Measurements from ENCODE around the gene AP4S1. TPM values are rescaled to one million over a fixed set of nuclear protein-coding genes. Genes with fewer than 3 reads are reported as not detected.
A peak's percentile ranks its signal among the peaks of the same experiment; 100 is the strongest.
"Not testable (repeated sequence)": the region's sequence is repeated elsewhere in the genome, so short reads cannot be mapped to it uniquely, and the experiment has no call there.

The AP4S1 gene
- total and polyA plus RNA-seq, 8 donors: 0.45 to 15.6 (median 5.0) TPM; not detected in 1

DNA sequence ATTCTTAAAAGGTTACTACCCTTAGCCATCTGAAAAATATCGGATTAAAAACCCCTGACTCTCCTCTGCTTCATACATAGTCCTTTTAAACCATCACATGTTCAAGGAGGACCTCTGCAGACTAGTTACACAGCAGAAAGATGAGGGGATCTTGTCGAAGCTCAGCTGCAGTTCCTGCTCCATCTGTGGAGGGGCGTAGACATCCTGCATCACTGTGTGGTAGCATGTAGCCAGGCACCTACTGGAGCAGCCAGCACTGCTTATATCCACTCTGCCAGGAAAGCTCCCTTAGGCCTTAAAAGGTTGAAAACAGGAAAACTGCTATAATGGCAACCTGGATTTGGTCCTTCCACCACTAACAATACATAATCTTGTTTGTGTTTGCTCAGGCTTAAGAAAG, 58.3 kb downstream of the AP4S1 start:
- Histone ChIP-seq H3K9me3 (no peaks in the 10 kb centered on the region), H3K4me3 (no peak overlapping the region), H3K4me1 (peaks cover 0 to 11% (median 3%) of the 10 kb centered on the region in 4 donors), H3K27me3 (no peaks in the 10 kb centered on the region), H3K36me3 (peaks cover 0 to 22% (median 18%) of the 10 kb centered on the region in 4 donors), H3K27ac (no peak overlapping the region)
- no peak for DNase-seq
- 76 to 88% (median 86%) methylated on average over 3 of the region's 3 CpGs for WGBS, 5 donors
- no peak for TF ChIP-seq POLR2A (IDR thresholded peaks at IDR 0.05)
- no peak for TF ChIP-seq EP300 (IDR thresholded peaks at IDR 0.05)
- TF ChIP-seq POLR2AphosphoS5 (IDR thresholded peaks at IDR 0.05): no peak
- TF ChIP-seq, protein P1, sequence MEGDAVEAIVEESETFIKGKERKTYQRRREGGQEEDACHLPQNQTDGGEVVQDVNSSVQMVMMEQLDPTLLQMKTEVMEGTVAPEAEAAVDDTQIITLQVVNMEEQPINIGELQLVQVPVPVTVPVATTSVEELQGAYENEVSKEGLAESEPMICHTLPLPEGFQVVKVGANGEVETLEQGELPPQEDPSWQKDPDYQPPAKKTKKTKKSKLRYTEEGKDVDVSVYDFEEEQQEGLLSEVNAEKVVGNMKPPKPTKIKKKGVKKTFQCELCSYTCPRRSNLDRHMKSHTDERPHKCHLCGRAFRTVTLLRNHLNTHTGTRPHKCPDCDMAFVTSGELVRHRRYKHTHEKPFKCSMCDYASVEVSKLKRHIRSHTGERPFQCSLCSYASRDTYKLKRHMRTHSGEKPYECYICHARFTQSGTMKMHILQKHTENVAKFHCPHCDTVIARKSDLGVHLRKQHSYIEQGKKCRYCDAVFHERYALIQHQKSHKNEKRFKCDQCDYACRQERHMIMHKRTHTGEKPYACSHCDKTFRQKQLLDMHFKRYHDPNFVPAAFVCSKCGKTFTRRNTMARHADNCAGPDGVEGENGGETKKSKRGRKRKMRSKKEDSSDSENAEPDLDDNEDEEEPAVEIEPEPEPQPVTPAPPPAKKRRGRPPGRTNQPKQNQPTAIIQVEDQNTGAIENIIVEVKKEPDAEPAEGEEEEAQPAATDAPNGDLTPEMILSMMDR (IDR thresholded peaks at IDR 0.05): no peak
- intact Hi-C loops (cut with DNase I; ENCODE audit: low total_unique reads): loop anchor here (10.0 kb wide), 1 partner anchor 99 kb away; no protein-coding TSS in a partner anchor

DNA sequence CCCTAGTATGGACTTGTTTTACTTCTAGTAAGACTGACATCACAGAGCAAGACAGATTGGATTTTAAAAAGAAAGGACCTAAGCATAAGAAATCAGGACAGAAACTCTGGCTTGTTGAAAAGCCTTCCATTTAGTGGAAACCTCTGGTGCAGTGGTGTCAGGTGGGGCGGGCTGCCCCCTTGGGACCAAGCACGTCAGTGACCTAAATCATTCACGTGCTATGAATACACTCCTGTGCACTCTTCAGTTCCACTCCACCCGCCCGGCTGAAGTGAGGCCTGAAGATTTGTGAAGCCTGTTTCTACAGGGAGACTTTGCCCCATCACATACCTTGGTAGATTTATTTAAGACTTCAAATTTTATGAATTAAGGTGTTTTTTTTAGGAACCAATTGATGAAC, 58.9 kb downstream of the AP4S1 start:
- Histone ChIP-seq H3K36me3 (peaks cover 0 to 22% (median 18%) of the 10 kb centered on the region in 4 donors), H3K27me3 (no peaks in the 10 kb centered on the region), H3K9me3 (no peaks in the 10 kb centered on the region), H3K4me3 (no peak overlapping the region), H3K27ac (no peak overlapping the region), H3K4me1 (peaks cover 0 to 11% (median 2%) of the 10 kb centered on the region in 4 donors)
- DNase-seq: no peak
- WGBS, 5 donors: 69 to 92% (median 87%) methylated on average over 5 of the region's 5 CpGs
- TF ChIP-seq, protein P1 (IDR thresholded peaks at IDR 0.05): no peak
- TF ChIP-seq POLR2A (IDR thresholded peaks at IDR 0.05) (no peak), EP300 (IDR thresholded peaks at IDR 0.05) (no peak), POLR2AphosphoS5 (IDR thresholded peaks at IDR 0.05) (no peak)
- intact Hi-C loops (cut with DNase I; ENCODE audit: low total_unique reads): loop anchor here (10.0 kb wide), 1 partner anchor 100 kb away; no protein-coding TSS in a partner anchor

DNA sequence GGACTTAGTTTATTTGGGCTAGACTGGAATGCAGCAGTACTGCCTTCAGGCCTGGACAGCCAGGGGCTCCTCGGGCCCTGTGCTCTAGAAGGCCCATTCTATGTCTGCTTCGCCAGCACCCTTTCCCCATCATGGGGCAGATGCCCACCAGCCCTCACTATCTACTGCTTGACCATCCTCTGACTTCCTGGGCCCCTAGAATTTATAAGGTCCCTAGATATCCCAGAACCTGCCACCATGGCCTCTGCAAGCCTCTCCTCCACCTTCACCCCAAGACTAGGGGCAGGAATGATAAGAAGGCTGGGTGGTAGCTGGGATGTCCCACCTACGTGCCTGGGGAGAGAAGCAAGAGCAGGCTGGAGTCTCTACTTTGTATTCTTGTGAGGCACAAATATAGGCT, 59.6 kb downstream of the AP4S1 start:
- intact Hi-C loops (cut with DNase I; ENCODE audit: low total_unique reads): loop anchor here (10.0 kb wide), 1 partner anchor 100 kb away; no protein-coding TSS in a partner anchor
- H3K9me3 ChIP-seq: no peaks in the 10 kb centered on the region
- no peak overlapping the region for H3K27ac ChIP-seq
- no peaks in the 10 kb centered on the region for H3K27me3 ChIP-seq
- WGBS, 5 donors: 93 to 100% (median 97%) methylated on average over 3 of the region's 3 CpGs
- H3K4me3 ChIP-seq: no peak overlapping the region
- TF ChIP-seq POLR2AphosphoS5 (IDR thresholded peaks at IDR 0.05) (no peak), EP300 (IDR thresholded peaks at IDR 0.05) (no peak), POLR2A (IDR thresholded peaks at IDR 0.05) (no peak)
- TF ChIP-seq, protein P1 (IDR thresholded peaks at IDR 0.05): no peak
- no peak for DNase-seq
- H3K36me3 ChIP-seq: peaks cover 0 to 22% (median 18%) of the 10 kb centered on the region in 4 donors
- peaks cover 1 to 10% (median 3%) of the 10 kb centered on the region in 4 donors for H3K4me1 ChIP-seq

DNA sequence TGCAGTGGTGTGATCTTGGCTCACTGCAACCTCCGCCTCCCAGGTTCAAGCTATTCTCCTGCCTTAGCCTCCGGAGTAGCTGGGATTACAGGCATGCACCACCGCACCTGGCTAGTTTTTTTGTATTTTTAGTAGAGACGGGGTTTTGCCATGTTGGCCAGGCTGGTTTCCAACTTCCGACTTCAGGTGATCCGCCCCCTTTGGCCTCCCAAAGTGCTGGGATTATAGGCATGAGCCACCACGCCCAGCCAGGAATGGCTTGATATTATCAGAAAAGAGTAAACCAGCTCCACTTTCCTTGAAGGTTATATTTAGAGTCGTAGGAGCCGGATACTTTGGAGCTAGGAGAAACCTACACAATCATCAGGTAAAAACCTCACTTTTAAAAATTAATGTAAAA, 61.0 kb downstream of the AP4S1 start:
- H3K9me3 ChIP-seq, H3K27me3 ChIP-seq, H3K4me3 ChIP-seq, H3K27ac ChIP-seq: not testable (repeated sequence)
- H3K4me1 ChIP-seq: peaks cover 15 to 19% (median 17%) of the 10 kb centered on the region in 4 donors
- WGBS, 5 donors: 46 to 78% (median 57%) methylated on average over 9 of the region's 9 CpGs
- peak in 1 of 2 donors; percentile 50 for DNase-seq
- intact Hi-C loops (cut with DNase I; ENCODE audit: low total_unique reads): loop anchor here (10.0 kb wide), 1 partner anchor 102 kb away; no protein-coding TSS in a partner anchor
- peaks cover 0 to 13% (median 10%) of the 10 kb centered on the region in 4 donors for H3K36me3 ChIP-seq

All from stomach (tissue), 9 donors.